Endodermal cell (in vitro differentiated cells): ENCODE results near the gene IFNE. TPM values are rescaled to one million over a fixed set of nuclear protein-coding genes. Genes with fewer than 3 reads are reported as not detected.

Experiments used
- DNase-seq: peaks from one replicate; pipeline ENCODE4 v3.0.0-alpha.2; 2017
- H3K27ac ChIP-seq: 2 replicates; pipeline ENCODE4 v1.5.1; 2013; ENCODE audit warnings: mild to moderate bottlenecking, low read depth, low read length, moderate library complexity
- H3K27me3 ChIP-seq: 2 replicates; pipeline ENCODE4 v1.6.1; 2013; ENCODE audit warnings: mild to moderate bottlenecking, low read length, moderate library complexity; ENCODE audit not compliant: insufficient read depth, control insufficient read depth, poor library complexity, severe bottlenecking
- H3K36me3 ChIP-seq: 2 replicates; pipeline ENCODE4 v1.7.0; 2013; ENCODE audit warnings: mild to moderate bottlenecking, low read length, moderate library complexity; ENCODE audit not compliant: control insufficient read depth, insufficient read depth
- H3K4me1 ChIP-seq: one replicate; pipeline ENCODE4 v1.7.0; 2013; ENCODE audit warnings: low read length; ENCODE audit not compliant: control insufficient read depth, insufficient read depth
- H3K4me3 ChIP-seq: 2 replicates; pipeline ENCODE4 v1.5.1; 2013; ENCODE audit warnings: mild to moderate bottlenecking, low read length, moderate library complexity
- H3K9ac ChIP-seq: 2 replicates; pipeline ENCODE4 v1.6.1; 2013; ENCODE audit warnings: mild to moderate bottlenecking, low read length, moderate library complexity; ENCODE audit not compliant: poor library complexity, severe bottlenecking; ENCODE audit errors: extremely low read depth
- H3K9me3 ChIP-seq: 2 replicates; pipeline ENCODE4 v1.6.1; 2013; ENCODE audit warnings: mild to moderate bottlenecking, low read length, moderate library complexity; ENCODE audit not compliant: control insufficient read depth
- H3K27ac Mint-ChIP-seq: 2 replicates; pipeline ENCODE4 v1.8.0; 2020; ENCODE audit warnings: mixed read lengths
- H3K27me3 Mint-ChIP-seq: 2 replicates; pipeline ENCODE4 v1.8.0; 2021; ENCODE audit warnings: mild to moderate bottlenecking, mixed read lengths; ENCODE audit not compliant: insufficient read depth
- H3K36me3 Mint-ChIP-seq: 2 replicates; pipeline ENCODE4 v1.8.0; 2020; ENCODE audit warnings: low read depth, mixed read lengths
- H3K4me1 Mint-ChIP-seq: 2 replicates; pipeline ENCODE4 v1.8.0; 2020; ENCODE audit warnings: mixed read lengths
- H3K4me3 Mint-ChIP-seq: 2 replicates; pipeline ENCODE4 v1.8.0; 2020; ENCODE audit warnings: mild to moderate bottlenecking, moderate library complexity, mixed read lengths
- H3K9me3 Mint-ChIP-seq: 2 replicates; pipeline ENCODE4 v1.8.0; 2020; ENCODE audit warnings: mild to moderate bottlenecking, mixed read lengths
- CTCF ChIP-seq: fragments of 200-600 bp; sonication (generic); conservative IDR thresholded peaks from 2 replicates; pipeline ENCODE4 v1.5.0; 2021; ENCODE audit warnings: antibody characterized with exemption, mild to moderate bottlenecking
- WGBS, 2 experiments: methylation state at CpG; one replicate each; pipeline versions ENCODE4 v1.1.5 to v1.1.7; 2013; ENCODE audit warnings: missing lambda C conversion rate in 2 of 2, mixed read lengths in 1 of 2; ENCODE audit not compliant: insufficient coverage in 1 of 2, insufficient read length in 1 of 2; 5-methylcytosine and 5-hydroxymethylcytosine counted together
- total RNA-seq, 2 donors: library from RNA; stranded (reverse); fragmentation: NEBNext Ultra II Directional in 1 of 2; extraction: Animal tissue kit (Norgen Biotek cat#: 25700) in 1 of 2; gene quantifications; 2 replicates in 1 of 2; 3 replicates in 1 of 2; pipeline ENCODE4 v1.2.1, GENCODE V29; 2021

IFNE gene
- total RNA-seq, 2 donors from 2014 or later, result 1.5 to 2.0 TPM

GRCh38 chr9:21502586-21502985 lies 20.5 kb upstream of the IFNE start:
- Histone ChIP-seq H3K27me3 (no peaks in the 10 kb centered on the region), H3K9ac (no peak overlapping the region), H3K9me3 (no peaks in the 10 kb centered on the region), H3K4me3 (no peak overlapping the region), H3K4me1 (peaks cover 17% of the 10 kb centered on the region), H3K27ac (no peak overlapping the region), H3K36me3 (no peaks in the 10 kb centered on the region)
- no peak for TF ChIP-seq CTCF
- 88 to 100% methylated on average over 1 of the region's 1 CpG for WGBS, 2 experiments
- H3K36me3 Mint-ChIP-seq, result peaks cover 2% of the 10 kb centered on the region
- DNase-seq, result no peak
- H3K27me3 Mint-ChIP-seq, result no peaks in the 10 kb centered on the region
- H3K4me3 Mint-ChIP-seq, result no peak overlapping the region
- no peaks in the 10 kb centered on the region for H3K9me3 Mint-ChIP-seq
- H3K4me1 Mint-ChIP-seq, result peaks cover 17% of the 10 kb centered on the region
- H3K27ac Mint-ChIP-seq, result no peak overlapping the region

- DNase-seq, result no peak
- Mint-ChIP-seq H3K27ac (no peak overlapping the region), H3K27me3 (no peaks in the 10 kb centered on the region), H3K9me3 (no peaks in the 10 kb centered on the region), H3K36me3 (peaks cover 2% of the 10 kb centered on the region), H3K4me1 (peaks cover 7% of the 10 kb centered on the region), H3K4me3 (no peak overlapping the region)
- peaks cover 6% of the 10 kb centered on the region for H3K4me1 ChIP-seq
- WGBS, 2 experiments, result 94 to 98% methylated on average over 5 of the region's 5 CpGs
- no peak for TF ChIP-seq CTCF
- H3K9ac ChIP-seq, result no peak overlapping the region
- no peak overlapping the region for H3K27ac ChIP-seq
- no peaks in the 10 kb centered on the region for H3K36me3 ChIP-seq
- no peaks in the 10 kb centered on the region for H3K9me3 ChIP-seq
- H3K4me3 ChIP-seq, result no peak overlapping the region
- no peaks in the 10 kb centered on the region for H3K27me3 ChIP-seq
Observed at GRCh38 chr9:21499912-21500311, 17.8 kb upstream of the IFNE start.

- H3K9me3 Mint-ChIP-seq, result no peaks in the 10 kb centered on the region
- TF ChIP-seq CTCF, result no peak
- Histone ChIP-seq H3K36me3 (no peaks in the 10 kb centered on the region), H3K27ac (no peak overlapping the region), H3K4me1 (no peaks in the 10 kb centered on the region), H3K27me3 (no peaks in the 10 kb centered on the region), H3K9ac (no peak overlapping the region), H3K4me3 (no peak overlapping the region), H3K9me3 (no peaks in the 10 kb centered on the region)
- peaks cover 7% of the 10 kb centered on the region for H3K36me3 Mint-ChIP-seq
- 78% methylated on average over 1 of the region's 1 CpG; no CpG with 5 or more reads in 1 of the 2 experiments for WGBS, 2 experiments
- H3K27ac Mint-ChIP-seq, result no peak overlapping the region
- H3K4me1 Mint-ChIP-seq, result peaks cover 36% of the 10 kb centered on the region
- H3K27me3 Mint-ChIP-seq, result peaks cover 2% of the 10 kb centered on the region
- DNase-seq, result no peak
- no peak overlapping the region for H3K4me3 Mint-ChIP-seq
Observed at GRCh38 chr9:21491756-21492155, 9.6 kb upstream of the IFNE start.
